Natural killer cell (primary cell): ENCODE data around the gene HTR4. TPM values are rescaled to one million over a fixed set of nuclear protein-coding genes. Genes with fewer than 3 reads are reported as not detected.

ENCODE experiments used
- ATAC-seq, 3 donors: fragments of 150-1000 bp in 2 of 3; fragments of 200-7000 bp in 1 of 3; cut with Tn5 transposase; 1 replicate in 1 of 3; 2 replicates in 2 of 3; pipeline ENCODE4 v1.10.0; 2021; ENCODE audit warnings: mild to moderate bottlenecking in 2 of 3, moderate library complexity in 2 of 3
- DNase-seq, 2 donors: peaks; one replicate each; pipeline versions ENCODE4 v3.0.0 to v3.0.0-alpha.2; 2013 to 2021; ENCODE audit warnings: mixed read lengths in 1 of 2
- H3K27ac ChIP-seq: one replicate; pipeline ENCODE4 v1.5.1; 2013; ENCODE audit warnings: mild to moderate bottlenecking, low read length
- H3K27me3 ChIP-seq: one replicate; pipeline ENCODE4 v1.6.1; 2013; ENCODE audit warnings: low read length; ENCODE audit not compliant: control insufficient read depth, insufficient read depth
- H3K36me3 ChIP-seq: one replicate; pipeline ENCODE4 v1.6.1; 2013; ENCODE audit warnings: low read length; ENCODE audit not compliant: control insufficient read depth, insufficient read depth
- H3K4me1 ChIP-seq: one replicate; pipeline ENCODE4 v1.6.1; 2013; ENCODE audit warnings: low read length; ENCODE audit not compliant: control insufficient read depth, insufficient read depth
- H3K4me3 ChIP-seq: one replicate; pipeline ENCODE4 v1.5.1; 2013; ENCODE audit warnings: low read length
- H3K9me3 ChIP-seq: one replicate; pipeline ENCODE4 v1.6.1; 2013; ENCODE audit warnings: low read length; ENCODE audit not compliant: control insufficient read depth, insufficient read depth
- H3K27ac Mint-ChIP-seq, 2 donors: one replicate each; pipeline ENCODE4 v1.8.0; 2022; ENCODE audit warnings: mild to moderate bottlenecking in 2 of 2, mixed read lengths in 2 of 2, moderate library complexity in 1 of 2
- H3K27me3 Mint-ChIP-seq, 2 donors: one replicate each; pipeline ENCODE4 v1.8.0; 2022; ENCODE audit warnings: low read depth in 2 of 2, mixed read lengths in 2 of 2
- H3K36me3 Mint-ChIP-seq: one replicate; pipeline ENCODE4 v1.8.0; 2022; ENCODE audit warnings: mixed read lengths
- H3K4me1 Mint-ChIP-seq, 2 donors: one replicate each; pipeline ENCODE4 v1.8.0; 2022; ENCODE audit warnings: mixed read lengths in 2 of 2
- H3K4me3 Mint-ChIP-seq: one replicate; pipeline ENCODE4 v1.8.0; 2022; ENCODE audit warnings: mild to moderate bottlenecking, moderate library complexity, mixed read lengths
- H3K9me3 Mint-ChIP-seq, 2 donors: one replicate each; pipeline ENCODE4 v1.8.0; 2022; ENCODE audit warnings: mixed read lengths in 2 of 2
- WGBS: methylation state at CpG from one replicate; pipeline ENCODE4 v1.1.7; 2013; ENCODE audit warnings: missing lambda C conversion rate; ENCODE audit not compliant: insufficient coverage; 5-methylcytosine and 5-hydroxymethylcytosine counted together
- intact Hi-C: fragments of 100-400 bp; cut with micrococcal nuclease; formaldehyde crosslinking; loops from one replicate; pipeline ENCODE4 v1.14.2; 2022
- total RNA-seq, 4 donors: library from RNA; stranded (reverse); fragments of 120-200 nt in 1 of 4; gene quantifications; one replicate each; pipeline versions ENCODE4 v1.2.3 to v1.2.4, GENCODE V29; 2013 to 2022
- TF ChIP-seq, protein P1 (sequence below): fragments of 200-600 bp; IDR thresholded peaks from one replicate; pipeline ENCODE4 v1.8.0; 2022; ENCODE audit warnings: antibody characterized with exemption

Gene HTR4
- total RNA-seq, 3 donors from 2014 or later (not counting 1 experiment from before 2014, with no cell fraction given): not detected

DNA sequence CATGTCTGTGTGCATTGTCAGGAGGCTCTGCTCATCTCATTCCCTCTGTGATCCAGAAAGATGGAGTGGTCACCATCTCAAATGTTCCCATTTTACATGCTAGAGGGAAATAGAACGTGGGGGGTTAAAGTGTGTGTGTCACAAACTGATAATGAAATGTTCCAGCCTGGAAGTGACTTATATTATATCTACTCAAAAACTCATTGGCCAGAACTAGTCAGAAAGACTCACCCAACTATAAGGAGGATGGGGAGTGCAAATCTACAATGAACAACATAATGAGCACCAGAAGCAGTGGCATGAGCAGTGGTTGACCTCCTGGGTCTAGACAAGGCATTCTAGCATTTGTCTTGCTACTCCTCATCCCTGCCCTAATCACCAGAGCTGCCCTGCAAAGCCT, 81.0 kb downstream of the HTR4 start:
- Histone ChIP-seq H3K4me1 (no peaks in the 10 kb centered on the region), H3K36me3 (no peaks in the 10 kb centered on the region), H3K27ac (no peak overlapping the region), H3K9me3 (no peaks in the 10 kb centered on the region), H3K27me3 (peaks cover 7% of the 10 kb centered on the region), H3K4me3 (no peak overlapping the region)
- TF ChIP-seq, protein P1, sequence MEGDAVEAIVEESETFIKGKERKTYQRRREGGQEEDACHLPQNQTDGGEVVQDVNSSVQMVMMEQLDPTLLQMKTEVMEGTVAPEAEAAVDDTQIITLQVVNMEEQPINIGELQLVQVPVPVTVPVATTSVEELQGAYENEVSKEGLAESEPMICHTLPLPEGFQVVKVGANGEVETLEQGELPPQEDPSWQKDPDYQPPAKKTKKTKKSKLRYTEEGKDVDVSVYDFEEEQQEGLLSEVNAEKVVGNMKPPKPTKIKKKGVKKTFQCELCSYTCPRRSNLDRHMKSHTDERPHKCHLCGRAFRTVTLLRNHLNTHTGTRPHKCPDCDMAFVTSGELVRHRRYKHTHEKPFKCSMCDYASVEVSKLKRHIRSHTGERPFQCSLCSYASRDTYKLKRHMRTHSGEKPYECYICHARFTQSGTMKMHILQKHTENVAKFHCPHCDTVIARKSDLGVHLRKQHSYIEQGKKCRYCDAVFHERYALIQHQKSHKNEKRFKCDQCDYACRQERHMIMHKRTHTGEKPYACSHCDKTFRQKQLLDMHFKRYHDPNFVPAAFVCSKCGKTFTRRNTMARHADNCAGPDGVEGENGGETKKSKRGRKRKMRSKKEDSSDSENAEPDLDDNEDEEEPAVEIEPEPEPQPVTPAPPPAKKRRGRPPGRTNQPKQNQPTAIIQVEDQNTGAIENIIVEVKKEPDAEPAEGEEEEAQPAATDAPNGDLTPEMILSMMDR: no peak
- H3K27me3 Mint-ChIP-seq: peaks cover 24 to 70% of the 10 kb centered on the region in 2 donors
- H3K4me1 Mint-ChIP-seq: no peaks in the 10 kb centered on the region
- no peak for DNase-seq
- no peaks in the 10 kb centered on the region for H3K9me3 Mint-ChIP-seq
- intact Hi-C loops: no loop called here
- WGBS: no CpG with 5 or more reads among the region's 1 CpG
- no peaks in the 10 kb centered on the region for H3K36me3 Mint-ChIP-seq
- H3K4me3 Mint-ChIP-seq: no peak overlapping the region
- no peak for ATAC-seq
- no peak overlapping the region for H3K27ac Mint-ChIP-seq

DNA sequence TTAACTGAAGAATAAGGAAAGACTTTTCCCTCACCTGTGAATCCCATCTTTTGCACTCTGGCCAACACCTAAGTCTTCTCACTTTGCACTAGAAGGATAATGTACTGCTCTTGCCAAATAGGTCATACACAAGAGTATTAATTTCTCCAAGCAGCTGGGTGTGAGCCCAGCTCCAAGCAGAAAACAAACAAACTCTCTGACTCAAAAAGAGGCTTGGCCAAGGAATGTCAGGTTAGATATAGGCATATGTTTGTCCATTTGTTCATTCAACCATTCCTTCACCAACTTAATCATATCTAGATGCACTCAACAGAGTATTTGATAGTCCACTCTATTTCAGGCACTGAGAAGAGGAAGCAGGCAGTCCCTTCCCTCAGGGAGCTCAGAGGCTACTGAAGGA, 84.4 kb downstream of the HTR4 start:
- DNase-seq (no peak), ATAC-seq (no peak)
- H3K27me3 ChIP-seq: peaks cover 12% of the 10 kb centered on the region
- Mint-ChIP-seq H3K9me3 (no peaks in the 10 kb centered on the region), H3K27me3 (peaks cover 28 to 71% of the 10 kb centered on the region in 2 donors), H3K27ac (no peak overlapping the region), H3K4me3 (no peak overlapping the region), H3K36me3 (no peaks in the 10 kb centered on the region), H3K4me1 (no peaks in the 10 kb centered on the region)
- H3K36me3 ChIP-seq: no peaks in the 10 kb centered on the region
- H3K4me3 ChIP-seq: no peak overlapping the region
- intact Hi-C loops: no loop called here
- TF ChIP-seq, protein P1: no peak
- H3K4me1 ChIP-seq: no peaks in the 10 kb centered on the region
- H3K27ac ChIP-seq: no peak overlapping the region
- no peaks in the 10 kb centered on the region for H3K9me3 ChIP-seq

DNA sequence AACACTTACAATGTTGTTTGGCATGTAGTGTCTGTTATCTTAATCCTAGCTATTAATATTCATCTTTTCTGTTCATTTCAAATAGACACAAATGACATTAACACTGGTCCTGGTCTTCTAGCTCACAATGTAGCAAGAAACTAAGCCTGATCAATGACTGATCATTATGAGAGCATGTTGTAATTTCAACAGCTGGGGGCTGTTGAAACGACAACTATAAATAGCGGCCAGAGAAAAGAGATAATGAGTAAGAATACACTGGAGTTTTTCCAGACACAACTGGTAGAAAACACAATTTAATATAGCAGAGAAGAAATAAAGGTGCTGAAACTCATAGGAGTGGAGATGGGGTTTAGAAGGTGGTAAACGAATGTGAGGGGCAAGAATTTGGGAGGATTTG, 89.2 kb downstream of the HTR4 start:
- H3K4me1 ChIP-seq: no peaks in the 10 kb centered on the region
- DNase-seq (no peak), ATAC-seq (no peak)
- WGBS: 84% methylated on average over 3 of the region's 3 CpGs
- no peak overlapping the region for H3K4me3 ChIP-seq
- H3K9me3 ChIP-seq: no peaks in the 10 kb centered on the region
- Mint-ChIP-seq H3K4me3 (no peak overlapping the region), H3K36me3 (no peaks in the 10 kb centered on the region), H3K4me1 (no peaks in the 10 kb centered on the region), H3K27ac (no peak overlapping the region), H3K27me3 (peaks cover 27 to 55% of the 10 kb centered on the region in 2 donors), H3K9me3 (no peaks in the 10 kb centered on the region)
- TF ChIP-seq, protein P1: no peak
- intact Hi-C loops: no loop called here
- no peak overlapping the region for H3K27ac ChIP-seq
- H3K36me3 ChIP-seq: no peaks in the 10 kb centered on the region
- H3K27me3 ChIP-seq: peaks cover 9% of the 10 kb centered on the region

DNA sequence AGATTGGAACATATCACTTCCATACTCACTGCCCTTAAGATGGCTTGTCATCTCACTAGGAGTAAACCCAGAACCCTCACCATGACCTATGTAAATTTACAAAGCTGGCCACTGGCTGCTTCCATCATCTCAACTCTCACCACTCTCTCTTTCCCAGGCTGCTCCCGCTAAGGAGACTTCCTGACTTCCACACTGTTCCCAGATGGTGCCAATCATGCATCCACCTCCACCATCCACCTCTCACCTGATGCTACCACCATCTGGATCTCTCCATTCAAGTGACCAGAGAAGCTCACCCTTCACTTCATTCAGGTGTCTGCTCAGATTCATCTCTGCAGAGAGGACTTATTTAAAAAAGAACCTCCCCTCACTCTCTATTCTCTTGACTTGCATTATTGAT, 91.3 kb downstream of the HTR4 start:
- H3K4me3 Mint-ChIP-seq: no peak overlapping the region
- no peaks in the 10 kb centered on the region for H3K4me1 Mint-ChIP-seq
- no peaks in the 10 kb centered on the region for H3K36me3 Mint-ChIP-seq
- DNase-seq: no peak
- Histone ChIP-seq H3K4me1 (no peaks in the 10 kb centered on the region), H3K27ac (no peak overlapping the region), H3K4me3 (no peak overlapping the region), H3K9me3 (no peaks in the 10 kb centered on the region), H3K36me3 (no peaks in the 10 kb centered on the region), H3K27me3 (peaks cover 5% of the 10 kb centered on the region)
- no peaks in the 10 kb centered on the region for H3K9me3 Mint-ChIP-seq
- no peak overlapping the region for H3K27ac Mint-ChIP-seq
- TF ChIP-seq, protein P1: no peak
- H3K27me3 Mint-ChIP-seq: peaks cover 21 to 45% of the 10 kb centered on the region in 2 donors
- no peak for ATAC-seq
- WGBS: 97% methylated on average over 1 of the region's 1 CpG
- intact Hi-C loops: no loop called here
